Measurements from ENCODE around the gene LSM12. TPM values are rescaled to one million over a fixed set of nuclear protein-coding genes. Genes with fewer than 3 reads are reported as not detected.

The LSM12 gene
- total RNA-seq, 1 experiment from 2014 or later: 85.5 TPM

GRCh38 chr17:44077595-44077909 is 11.1 kb upstream of the LSM12 start:
- peaks cover 4% of the 10 kb centered on the region for H3K36me3 ChIP-seq (ENCODE audit: control insufficient read depth, insufficient read depth, low read length)
- H3K9me3 Mint-ChIP-seq (ENCODE audit: unreplicated experiment): no peaks in the 10 kb centered on the region
- H3K4me1 Mint-ChIP-seq (ENCODE audit: low read depth, unreplicated experiment): no peaks in the 10 kb centered on the region
- H3K4me3 ChIP-seq (ENCODE audit: low read depth, low read length): no peak overlapping the region
- ChIA-PET POLR2A (no interaction called here), CTCF (no interaction called here)
- H3K36me3 Mint-ChIP-seq (ENCODE audit: insufficient read depth, unreplicated experiment): peaks cover 21% of the 10 kb centered on the region
- intact Hi-C loops (cut with micrococcal nuclease; ENCODE audit: unreplicated experiment): no loop called here
- H3K27me3 Mint-ChIP-seq (ENCODE audit: insufficient read depth, unreplicated experiment): no peaks in the 10 kb centered on the region
- no peak for DNase-seq
- H3K4me1 ChIP-seq: no peaks in the 10 kb centered on the region
- no peaks in the 10 kb centered on the region for H3K9me3 ChIP-seq
- BruUV-seq (replicated peaks): no TSS peak
- TF ChIP-seq CTCF (IDR thresholded peaks at IDR 0.05; ENCODE audit: insufficient read depth in 1 of 2, low read depth in 1 of 2, low read length in 1 of 2, severe bottlenecking in 1 of 2, unreplicated experiment in 1 of 2): no peak
- H3K27ac Mint-ChIP-seq (ENCODE audit: unreplicated experiment): peak overlapping the region; percentile 25
- H3K4me3 Mint-ChIP-seq (ENCODE audit: unreplicated experiment): no peak overlapping the region
- no peaks in the 10 kb centered on the region for H3K27me3 ChIP-seq (replicated peaks; ENCODE audit: control insufficient read depth, insufficient read depth, low read length)

- ChIA-PET POLR2A (no interaction called here), CTCF (no interaction called here)
- no peaks in the 10 kb centered on the region for H3K9me3 ChIP-seq
- Mint-ChIP-seq H3K27ac (ENCODE audit: unreplicated experiment) (peak overlapping the region; percentile 25), H3K4me1 (ENCODE audit: low read depth, unreplicated experiment) (peaks cover 4% of the 10 kb centered on the region), H3K4me3 (ENCODE audit: unreplicated experiment) (no peak overlapping the region), H3K9me3 (ENCODE audit: unreplicated experiment) (no peaks in the 10 kb centered on the region), H3K36me3 (ENCODE audit: insufficient read depth, unreplicated experiment) (peaks cover 21% of the 10 kb centered on the region), H3K27me3 (ENCODE audit: insufficient read depth, unreplicated experiment) (no peaks in the 10 kb centered on the region)
- BruUV-seq (replicated peaks): no TSS peak
- H3K36me3 ChIP-seq (ENCODE audit: control insufficient read depth, insufficient read depth, low read length): peaks cover 4% of the 10 kb centered on the region
- H3K4me3 ChIP-seq (ENCODE audit: low read depth, low read length): no peak overlapping the region
- no peaks in the 10 kb centered on the region for H3K4me1 ChIP-seq
- DNase-seq: no peak
- no peaks in the 10 kb centered on the region for H3K27me3 ChIP-seq (replicated peaks; ENCODE audit: control insufficient read depth, insufficient read depth, low read length)
- TF ChIP-seq CTCF (IDR thresholded peaks at IDR 0.05; ENCODE audit: insufficient read depth in 1 of 2, low read depth in 1 of 2, low read length in 1 of 2, severe bottlenecking in 1 of 2, unreplicated experiment in 1 of 2): no peak
- intact Hi-C loops (cut with micrococcal nuclease; ENCODE audit: unreplicated experiment): no loop called here
These were observed 10.5 kb upstream of the LSM12 start for GRCh38 chr17:44076716-44077594.

GRCh38 chr17:44075598-44076293 is 9.3 kb upstream of the LSM12 start:
- no peak overlapping the region for H3K4me3 ChIP-seq (ENCODE audit: low read depth, low read length)
- Mint-ChIP-seq H3K4me1 (ENCODE audit: low read depth, unreplicated experiment) (peaks cover 9% of the 10 kb centered on the region), H3K27me3 (ENCODE audit: insufficient read depth, unreplicated experiment) (no peaks in the 10 kb centered on the region), H3K36me3 (ENCODE audit: insufficient read depth, unreplicated experiment) (peaks cover 28% of the 10 kb centered on the region), H3K4me3 (ENCODE audit: unreplicated experiment) (no peak overlapping the region), H3K27ac (ENCODE audit: unreplicated experiment) (no peak overlapping the region), H3K9me3 (ENCODE audit: unreplicated experiment) (no peaks in the 10 kb centered on the region)
- H3K9me3 ChIP-seq: no peaks in the 10 kb centered on the region
- BruUV-seq (replicated peaks): no TSS peak
- no peaks in the 10 kb centered on the region for H3K27me3 ChIP-seq (replicated peaks; ENCODE audit: control insufficient read depth, insufficient read depth, low read length)
- peaks cover 4% of the 10 kb centered on the region for H3K36me3 ChIP-seq (ENCODE audit: control insufficient read depth, insufficient read depth, low read length)
- no peak for DNase-seq
- no peak for TF ChIP-seq CTCF (IDR thresholded peaks at IDR 0.05; ENCODE audit: insufficient read depth in 1 of 2, low read depth in 1 of 2, low read length in 1 of 2, severe bottlenecking in 1 of 2, unreplicated experiment in 1 of 2)
- peaks cover 5% of the 10 kb centered on the region; the same call in 1 of the 2 replicates for H3K4me1 ChIP-seq
- ChIA-PET POLR2A (no interaction called here), CTCF (no interaction called here)
- intact Hi-C loops (cut with micrococcal nuclease; ENCODE audit: unreplicated experiment): no loop called here
